ENCODE results near the gene ZNF722. TPM values are rescaled to one million over a fixed set of nuclear protein-coding genes. Genes with fewer than 3 reads are reported as not detected.

ZNF722 gene
- not detected in 2 replicates for total RNA-seq

GRCh38 chr7:63998549-63998948 lies at the start of gene ZNF722:
ZNF722 (plus strand) TSS chr7:63998849; CDS start chr7:63998962, 113 bp downstream.

GRCh38 chr7:64045301-64046040 lies 46.8 kb downstream of the ZNF722 start, which contains the start of gene ZNF727:
ZNF727 (plus strand) TSS chr7:64045434; CDS start chr7:64045622, 188 bp downstream.

Other genes starting within 250 kb of the ZNF722 start
- gene ZNF727, start 46.6 kb downstream of the ZNF722 start, total RNA-seq: not detected in 2 replicates
- gene ZNF735, start 208.4 kb downstream of the ZNF722 start, total RNA-seq: not detected in 2 replicates
- gene ZNF679, start 229.6 kb downstream of the ZNF722 start, total RNA-seq: not detected in 2 replicates

All from bronchus fibroblast of lung (primary cell).